GM21717 (cell line): ENCODE data around the gene MDH1.
A peak's percentile ranks its signal among the peaks of the same experiment; 100 is the strongest.
"Not testable (repeated sequence)": the region's sequence is repeated elsewhere in the genome, so short reads cannot be mapped to it uniquely, and the experiment has no call there.

Experiments used
- ATAC-seq: cut with Tn5 transposase; IDR thresholded peaks from one replicate; pipeline ENCODE4 v1.9.1; 2021; ENCODE audit warnings: mild to moderate bottlenecking, moderate library complexity; ENCODE audit not compliant: unreplicated experiment

The MDH1 gene

DNA sequence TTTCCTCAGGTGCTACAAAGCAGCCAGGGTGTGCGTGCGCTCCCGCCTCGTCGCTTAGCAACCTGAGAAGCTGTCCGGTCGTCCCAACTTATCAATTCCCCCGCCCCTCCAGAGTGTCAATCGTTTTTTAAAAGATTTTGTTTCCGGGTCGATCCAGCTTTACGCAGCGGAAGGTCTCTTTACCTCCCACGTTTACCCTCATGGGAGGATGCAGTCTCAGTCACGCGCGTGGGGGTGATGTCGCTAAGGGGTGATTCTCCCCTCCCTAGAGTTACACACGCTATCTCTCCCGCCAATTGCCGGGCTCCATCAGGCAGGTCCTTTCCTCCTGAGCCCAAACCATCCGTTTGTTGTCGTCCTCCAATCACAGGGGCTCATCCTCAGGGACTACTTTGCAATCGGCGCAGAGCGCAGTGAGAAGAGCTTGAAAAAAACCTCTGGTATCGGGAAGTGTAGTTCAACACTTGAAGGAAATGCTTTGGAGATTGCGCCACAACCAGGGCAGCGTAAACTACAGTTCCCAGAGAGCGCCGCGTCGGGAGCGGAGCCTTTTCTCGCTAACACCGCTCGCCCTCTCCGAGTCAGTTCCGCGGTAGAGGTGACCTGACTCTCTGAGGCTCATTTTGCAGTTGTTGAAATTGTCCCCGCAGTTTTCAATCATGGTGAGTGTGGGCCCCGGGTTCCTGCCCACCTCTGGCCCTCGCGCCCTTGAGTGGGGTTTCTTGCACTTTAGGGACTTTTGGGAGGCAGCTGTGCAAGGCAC is at the start of gene MDH1, which contains the start of gene WDPCP:
MDH1 (plus strand) TSS at position 579 of the 763 bp plus-strand sequence; CDS start at position 660, 81 bp downstream.
WDPCP (minus strand) TSS at position 93 of the 763 bp plus-strand sequence. CDS start 206 bp downstream, outside the sequence.
- ATAC-seq, result peak; percentile 87

DNA sequence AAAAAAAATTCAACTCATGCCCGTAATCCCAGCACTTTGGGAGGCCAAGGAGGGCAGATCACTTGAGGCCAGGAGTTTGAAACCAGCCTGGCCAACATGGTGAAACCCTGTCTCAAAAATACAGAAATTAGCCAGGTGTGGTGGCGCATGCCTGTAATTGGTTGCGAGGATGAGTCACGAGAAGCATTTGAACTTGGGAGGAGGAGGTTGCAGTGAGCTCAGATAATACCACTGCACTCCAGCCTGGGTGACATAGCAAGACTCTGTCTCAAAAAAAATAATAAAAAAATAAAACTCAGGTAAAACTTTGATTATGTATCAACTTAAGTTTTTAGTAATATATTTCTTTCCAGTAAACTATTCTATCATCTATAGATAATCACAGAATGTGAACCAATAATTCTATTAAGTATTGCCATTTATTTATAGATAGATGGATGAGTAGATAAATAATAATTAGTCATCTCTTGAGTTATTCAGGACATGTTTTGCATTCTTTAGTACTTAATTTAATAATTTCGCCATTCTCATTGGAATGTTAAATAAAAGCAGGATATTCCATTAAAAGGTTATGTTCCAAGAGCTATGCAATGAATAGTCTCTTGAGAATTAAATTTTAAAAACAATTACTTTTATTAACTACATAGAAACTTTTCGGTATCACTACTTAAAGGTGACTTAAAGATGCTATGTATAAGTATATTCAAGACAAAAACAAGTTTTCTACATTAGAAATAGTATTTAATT is 49.2 kb upstream of the MDH1 start:
- no peak for ATAC-seq

DNA sequence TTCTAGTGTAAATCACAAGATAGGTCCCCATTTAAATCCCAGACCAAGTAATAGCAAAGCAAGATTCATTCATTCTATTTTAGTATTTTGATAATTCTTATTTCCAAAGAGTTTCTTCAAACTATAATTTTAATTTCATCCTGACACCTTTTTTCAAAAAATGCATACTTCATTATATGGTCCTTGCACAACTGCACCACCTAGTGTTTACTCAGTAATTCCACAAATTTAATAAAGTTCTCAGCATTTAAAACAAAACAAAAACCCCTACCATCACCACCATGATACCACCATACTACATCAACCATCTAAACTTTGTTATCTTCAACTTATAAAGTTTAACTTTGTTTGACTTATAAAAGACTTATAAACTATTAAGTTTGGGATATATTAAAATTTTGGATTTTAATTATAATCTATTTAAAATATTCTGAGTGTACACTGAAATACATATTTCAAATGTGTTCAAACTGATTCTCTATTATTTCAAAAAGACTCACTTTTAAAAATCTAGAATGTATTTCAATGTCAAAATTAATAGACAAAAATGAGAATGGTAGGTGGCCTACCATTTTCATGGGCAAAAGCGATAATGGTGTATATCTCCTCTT is 44.6 kb upstream of the MDH1 start:
- no peak for ATAC-seq

DNA sequence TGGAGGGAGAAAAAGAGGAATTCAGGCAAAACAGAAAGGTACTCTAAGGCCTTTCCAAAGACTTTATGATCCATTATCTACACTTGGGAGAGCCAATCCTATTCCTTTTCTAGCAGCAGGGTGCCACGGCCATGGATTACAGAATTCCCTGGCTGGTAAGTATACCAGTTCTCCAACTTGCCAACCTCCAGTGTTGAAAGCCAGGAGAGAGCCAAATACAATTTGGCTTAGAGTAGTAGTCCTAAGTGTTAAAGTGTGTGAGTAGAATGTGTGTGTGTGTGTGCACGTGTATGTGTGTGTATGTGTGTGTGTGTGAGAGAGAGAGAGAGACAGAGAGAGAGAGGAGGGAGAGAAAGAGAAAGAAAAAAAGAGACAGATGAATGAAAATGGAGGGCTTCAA is 43.7 kb upstream of the MDH1 start:
- no peak for ATAC-seq

DNA sequence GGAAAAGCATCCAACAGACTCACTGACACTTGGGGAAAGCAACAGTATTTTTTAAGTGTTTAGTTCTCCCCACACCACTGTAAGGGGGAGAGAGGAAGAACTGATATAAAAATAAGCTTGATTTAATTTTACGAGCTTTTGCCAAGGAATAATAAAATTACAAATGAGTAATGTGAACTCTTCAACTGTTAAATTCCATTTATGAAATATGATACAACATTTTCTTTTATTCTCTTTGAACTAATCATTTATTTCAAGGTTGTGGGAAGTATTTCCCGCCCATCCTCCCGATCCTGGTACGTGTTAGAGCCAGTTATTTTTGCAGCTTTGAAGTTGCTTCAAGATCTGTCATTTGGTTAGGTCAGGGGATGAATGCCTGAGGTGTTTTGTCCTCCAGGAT is 35.7 kb upstream of the MDH1 start:
- ATAC-seq, result no peak

DNA sequence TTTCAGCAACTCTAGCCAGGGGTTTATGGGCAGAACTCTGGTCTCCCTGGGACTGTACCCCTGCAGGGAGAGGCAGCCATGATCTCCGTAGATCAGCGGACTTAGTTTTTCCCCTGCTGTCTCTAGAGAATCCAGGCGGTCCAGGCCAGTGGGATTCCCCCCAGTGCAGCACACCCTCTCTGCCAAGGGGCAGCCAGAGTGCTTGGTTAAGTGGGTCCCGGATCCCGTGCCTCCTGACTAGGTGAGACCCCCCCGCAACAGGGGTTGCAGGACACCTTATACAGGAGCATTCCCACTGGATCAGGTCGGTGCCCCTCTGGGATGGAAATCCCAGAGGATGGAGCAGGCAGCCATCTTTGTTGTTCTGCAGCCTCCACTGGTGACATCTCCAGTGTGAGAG is 33.5 kb upstream of the MDH1 start:
- ATAC-seq, result no peak

DNA sequence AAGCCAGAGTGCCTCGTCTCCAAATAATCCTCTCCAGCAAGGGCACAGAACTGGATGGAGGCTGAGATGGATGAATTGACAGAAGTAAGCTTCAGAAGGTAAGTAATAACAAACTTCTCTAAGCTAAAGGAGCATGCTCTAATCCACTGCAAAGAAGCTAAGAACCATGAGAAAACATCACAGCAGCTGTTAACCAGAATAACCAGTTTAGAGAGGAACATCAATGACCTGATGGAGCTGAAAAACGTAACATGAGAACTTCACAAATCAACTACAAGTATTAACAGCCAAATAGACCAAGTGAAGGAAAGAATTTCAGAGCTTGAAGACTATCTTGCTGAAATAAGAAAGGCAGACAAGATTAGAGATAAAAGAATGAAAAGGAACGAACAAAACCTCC is 32.8 kb upstream of the MDH1 start:
- no peak for ATAC-seq

DNA sequence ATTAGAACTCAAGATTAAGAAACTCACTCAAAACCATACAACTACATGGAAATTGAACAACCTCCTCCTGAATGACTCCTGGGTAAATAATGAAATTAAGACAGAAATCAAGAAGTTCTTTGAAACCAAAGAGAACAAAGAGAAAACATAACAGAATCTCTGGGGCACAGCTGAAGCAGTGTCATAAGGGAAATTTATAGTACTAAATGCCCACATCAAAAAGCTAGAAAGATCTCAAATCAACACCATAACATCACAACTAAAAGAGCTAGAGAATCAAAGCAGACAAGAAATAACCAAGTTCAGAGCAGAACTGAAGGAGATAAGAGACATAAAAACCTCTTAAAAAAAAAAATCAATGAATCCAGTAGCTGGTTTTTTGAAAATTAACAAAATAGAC is 30.9 kb upstream of the MDH1 start:
- not testable (repeated sequence) for ATAC-seq

DNA sequence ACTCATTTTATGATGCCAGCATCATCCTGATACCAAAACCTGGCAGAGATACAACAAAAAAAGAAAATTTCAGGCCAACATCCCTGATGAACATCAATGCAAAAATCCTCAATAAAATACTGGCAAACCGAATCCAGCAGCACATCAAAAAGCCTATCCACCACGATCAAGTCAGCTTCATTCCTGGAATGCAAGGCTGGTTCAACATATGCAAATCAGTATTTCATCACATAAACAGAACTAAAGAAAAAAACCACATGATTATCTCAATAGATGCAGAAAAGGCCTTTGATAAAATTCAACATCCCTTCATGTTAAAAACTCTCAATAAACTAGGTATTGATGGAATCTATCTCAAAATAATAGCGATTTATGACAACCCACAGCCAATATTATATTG is 29.8 kb upstream of the MDH1 start:
- ATAC-seq, result not testable (repeated sequence)

DNA sequence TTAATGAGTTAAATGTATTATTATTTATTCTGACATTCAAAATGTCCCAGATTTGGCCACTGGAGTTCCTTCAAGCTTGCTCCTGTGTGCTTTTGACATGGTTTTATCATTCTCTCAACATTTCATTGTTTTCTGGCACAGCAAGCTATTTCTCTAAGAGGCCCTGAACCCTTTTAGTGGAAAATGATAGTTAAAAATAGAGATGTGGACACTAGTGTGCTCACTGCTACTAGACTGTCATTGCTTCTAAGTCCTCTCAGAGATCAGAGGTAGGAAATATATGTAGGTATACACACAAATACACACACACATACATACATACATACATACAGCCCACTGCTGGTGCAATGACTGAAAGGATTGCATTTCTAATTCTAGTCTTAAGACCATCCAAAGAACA is 26.0 kb upstream of the MDH1 start:
- no peak for ATAC-seq

DNA sequence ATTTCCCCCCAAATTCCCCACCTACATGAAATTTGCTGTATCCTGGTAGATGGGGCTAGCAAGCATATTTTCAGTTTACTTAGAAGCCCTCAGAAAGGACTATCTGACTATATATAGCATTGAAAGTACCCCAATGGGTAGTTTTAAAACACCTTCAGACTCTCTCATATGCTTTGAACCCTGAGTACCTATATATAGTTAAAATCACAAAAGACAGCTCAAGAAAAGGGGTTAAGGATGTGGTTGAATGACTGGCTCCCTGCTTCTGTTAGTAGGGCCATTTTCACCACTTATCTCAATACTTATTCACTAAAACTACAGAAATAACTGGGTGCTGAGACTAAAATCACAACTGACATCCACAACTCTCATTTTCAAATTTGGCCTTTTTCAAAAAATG is 19.0 kb upstream of the MDH1 start:
- ATAC-seq, result peak; percentile 77

DNA sequence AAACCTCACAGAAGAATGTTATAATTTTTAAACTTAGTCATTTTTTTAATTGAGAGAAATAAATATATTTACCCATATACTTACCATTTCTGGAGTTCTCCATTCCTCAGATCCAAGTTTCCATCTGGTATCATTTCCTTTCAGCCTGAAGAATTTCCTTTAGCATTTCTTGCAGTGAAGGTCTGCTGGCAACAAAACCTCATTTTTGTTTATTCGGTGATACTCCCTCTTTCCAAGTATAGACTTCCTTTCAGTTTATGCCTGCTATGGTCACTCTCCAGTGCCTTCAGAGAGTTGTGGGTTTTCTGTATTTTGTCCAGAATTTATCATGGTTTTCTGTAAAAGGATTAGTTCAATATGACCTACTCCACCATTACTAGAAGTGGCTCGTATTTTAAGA is 17.5 kb upstream of the MDH1 start:
- no peak for ATAC-seq

DNA sequence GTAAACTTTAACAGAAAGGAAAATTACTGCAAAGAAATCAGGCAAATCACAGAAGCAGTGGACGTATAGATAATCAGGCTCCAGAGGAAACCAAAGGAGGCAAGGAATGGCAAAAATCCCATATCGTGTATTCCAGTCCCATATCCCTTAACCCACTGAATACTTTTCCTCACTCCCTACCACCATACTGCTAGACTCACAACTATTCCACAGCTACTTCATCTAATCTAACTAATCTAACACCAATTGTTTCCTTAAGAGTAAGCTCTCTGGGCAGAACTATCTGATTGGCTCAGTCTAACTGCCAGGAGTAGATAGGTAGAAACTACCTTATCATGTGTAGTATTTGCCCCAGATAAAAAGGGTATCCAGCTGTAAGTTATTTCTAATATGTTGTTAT is 16.8 kb upstream of the MDH1 start:
- no peak for ATAC-seq

DNA sequence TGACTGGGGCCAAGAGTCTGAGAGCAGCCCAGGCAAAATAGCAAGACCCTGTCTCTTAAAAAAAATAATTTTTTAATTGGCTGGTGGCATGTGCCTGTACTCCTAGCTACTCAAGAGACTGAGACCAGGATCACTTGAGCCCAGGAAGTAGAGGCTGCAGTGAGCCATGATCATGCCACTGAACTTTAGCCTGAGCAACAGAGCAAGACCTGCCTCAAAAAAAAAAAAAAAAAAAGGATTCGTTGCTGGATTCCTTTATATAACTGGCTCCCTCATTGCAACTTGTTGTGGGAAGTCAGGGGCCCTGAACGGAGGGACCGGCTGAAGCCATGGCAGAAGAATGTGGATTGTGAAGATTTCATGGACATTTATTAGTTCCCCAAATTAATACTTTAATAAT is 15.7 kb upstream of the MDH1 start:
- ATAC-seq, result not testable (repeated sequence)

DNA sequence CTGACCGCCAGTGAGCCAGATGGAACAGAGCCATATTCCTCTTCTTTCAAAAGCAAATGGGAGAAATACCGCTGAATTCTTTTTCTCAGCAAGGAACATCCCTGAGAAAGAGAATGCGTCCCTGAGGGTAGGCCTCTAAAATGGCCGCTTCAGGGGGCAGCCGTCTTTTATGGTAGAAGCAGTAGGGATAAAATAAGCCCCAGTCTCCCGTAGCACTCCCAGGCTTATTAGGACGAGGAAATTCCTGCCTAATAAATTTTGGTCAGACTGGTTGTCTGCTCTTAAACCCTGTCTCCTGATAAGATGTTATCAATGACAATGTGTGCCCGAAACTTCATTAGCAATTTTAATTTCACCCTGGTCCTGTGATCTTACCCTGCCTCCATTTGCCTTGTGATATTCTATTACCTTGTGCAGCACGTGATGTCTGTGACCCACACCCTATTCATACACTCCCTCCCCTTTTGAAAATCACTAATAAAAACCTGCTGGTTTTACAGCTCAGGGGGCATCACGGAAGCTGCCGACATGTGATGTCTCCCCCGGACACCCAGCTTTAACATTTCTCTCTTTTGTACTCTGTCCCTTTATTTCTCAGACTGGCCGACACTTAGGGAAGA is 14.9 kb upstream of the MDH1 start:
- ATAC-seq, result not testable (repeated sequence)

DNA sequence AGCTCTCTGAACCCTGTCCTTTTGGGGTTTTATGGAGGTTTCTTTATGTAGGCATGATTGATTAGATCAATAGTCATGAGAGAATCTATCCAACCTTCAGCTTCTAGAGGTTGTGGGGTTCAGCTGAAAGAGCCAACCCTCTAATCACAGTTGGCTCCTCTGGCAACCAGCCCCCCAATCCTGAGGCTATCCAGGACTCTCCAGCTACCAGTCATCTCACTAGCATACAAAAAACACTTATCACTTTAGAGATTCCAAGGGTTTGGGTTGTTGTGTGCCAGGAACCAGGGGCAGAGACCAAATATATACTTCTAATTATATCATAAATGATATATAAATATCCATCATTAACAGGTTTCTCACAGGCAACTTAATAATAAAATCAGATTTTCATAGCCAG is 12.2 kb upstream of the MDH1 start:
- ATAC-seq, result no peak

DNA sequence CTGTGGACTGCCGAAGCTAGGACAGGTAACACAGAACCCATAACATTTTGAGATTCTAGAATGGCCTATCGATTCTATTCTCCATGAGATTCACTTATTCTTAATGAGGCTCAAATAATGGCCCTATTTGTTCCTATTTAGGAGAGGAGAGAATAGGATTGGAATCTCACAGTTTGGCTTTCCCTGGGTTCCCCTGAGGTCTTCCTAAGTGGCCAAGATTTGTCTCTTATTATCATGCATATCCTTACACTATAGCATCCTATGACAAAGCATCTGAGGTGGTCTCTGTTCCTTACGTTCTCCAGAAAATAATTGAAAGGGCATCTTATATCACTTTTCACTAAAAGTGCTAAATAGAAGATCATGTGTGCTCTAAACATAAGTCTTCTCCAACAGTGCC is 10.0 kb upstream of the MDH1 start:
- no peak for ATAC-seq

DNA sequence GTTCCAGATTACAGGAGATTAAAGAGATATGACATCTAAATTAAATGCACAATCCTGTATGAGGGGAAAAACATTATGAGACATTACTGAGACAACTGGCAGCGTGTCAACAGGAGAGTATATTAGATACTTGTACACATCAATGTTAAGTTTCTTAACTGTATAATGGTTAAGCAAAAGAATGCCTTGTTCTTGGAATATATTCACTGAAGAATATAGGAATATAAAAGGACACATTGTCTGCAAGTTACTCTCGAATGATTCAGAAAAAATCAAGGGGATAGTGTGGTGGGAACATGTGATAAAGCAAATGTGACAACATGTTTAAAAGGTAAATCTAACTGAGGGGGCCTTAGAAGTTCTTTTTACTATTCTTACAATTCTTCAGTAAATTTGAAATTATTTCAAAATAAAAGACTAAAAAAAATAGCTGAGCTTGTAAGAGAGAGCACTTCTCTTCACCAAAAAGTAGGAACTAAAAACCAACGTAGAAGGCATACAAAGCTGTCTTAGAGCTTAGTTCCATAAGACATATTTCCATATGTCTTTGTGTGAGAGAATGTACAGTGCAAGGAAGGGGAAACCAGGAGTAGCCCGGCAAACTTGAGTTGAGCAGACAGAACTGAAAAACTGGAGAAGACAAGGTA is 8.0 kb upstream of the MDH1 start:
- ATAC-seq, result no peak

DNA sequence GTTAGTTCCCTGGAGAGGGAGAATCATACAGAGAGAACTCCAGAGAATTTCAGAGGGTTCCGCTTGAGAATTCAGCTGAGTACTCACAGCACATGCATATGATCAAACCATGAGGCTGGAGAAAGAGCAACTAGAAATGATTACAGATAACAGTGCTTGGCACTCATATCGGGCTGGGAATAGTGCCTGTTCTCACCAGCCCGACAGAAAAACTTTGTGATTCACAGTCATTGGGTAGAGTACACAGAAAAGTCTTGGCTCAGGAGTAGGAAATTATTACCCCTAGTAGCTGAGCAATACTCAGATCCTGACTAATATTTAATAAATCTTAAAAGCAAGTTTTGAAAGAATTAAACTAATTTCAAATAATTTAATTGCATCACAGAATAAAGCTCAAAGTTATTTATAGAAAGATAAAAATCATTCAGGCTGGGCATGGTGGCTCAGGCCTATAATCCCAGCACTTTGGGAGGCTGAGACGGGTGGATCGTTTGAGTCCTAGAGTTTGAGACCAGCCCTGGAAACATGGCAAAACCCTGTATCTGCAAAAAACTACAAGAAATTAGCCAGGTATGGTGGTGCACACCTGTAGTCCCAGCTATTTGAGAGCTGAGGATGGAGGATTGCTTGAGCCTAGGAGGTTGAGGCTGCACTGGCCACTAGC is 7.3 kb upstream of the MDH1 start:
- ATAC-seq, result no peak

DNA sequence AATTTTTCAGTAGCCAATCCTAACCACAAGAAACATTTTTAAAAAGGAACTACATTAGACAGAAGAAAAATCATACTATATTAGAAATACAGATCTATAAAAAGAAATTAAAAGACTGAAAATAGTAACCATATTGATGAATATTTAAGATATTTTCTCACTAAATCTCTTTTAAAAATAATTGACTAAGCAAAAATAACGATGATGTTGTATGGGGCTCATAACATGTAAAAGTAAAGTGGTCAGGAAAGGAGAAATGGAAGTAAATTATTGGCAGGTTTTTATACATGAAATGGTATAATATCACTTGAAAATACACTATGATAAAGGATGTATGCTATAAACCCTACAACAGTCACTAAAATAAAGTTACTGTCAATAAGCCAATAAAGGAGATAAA is 5.9 kb upstream of the MDH1 start:
- ATAC-seq, result no peak
